ENCODE results near the gene RFXANK. TPM values are rescaled to one million over a fixed set of nuclear protein-coding genes. Genes with fewer than 3 reads are reported as not detected.

The RFXANK gene
- total RNA-seq, 4 donors from 2014 or later = 24.4 to 60.2 (median 53.8) TPM

- no peak for DNase-seq
- intact Hi-C loops (cut with DNase I; ENCODE audit: low total_unique reads) = no loop called here
Observed at GRCh38 chr19:19236173-19236572, 44.1 kb downstream of the RFXANK start.

DNA sequence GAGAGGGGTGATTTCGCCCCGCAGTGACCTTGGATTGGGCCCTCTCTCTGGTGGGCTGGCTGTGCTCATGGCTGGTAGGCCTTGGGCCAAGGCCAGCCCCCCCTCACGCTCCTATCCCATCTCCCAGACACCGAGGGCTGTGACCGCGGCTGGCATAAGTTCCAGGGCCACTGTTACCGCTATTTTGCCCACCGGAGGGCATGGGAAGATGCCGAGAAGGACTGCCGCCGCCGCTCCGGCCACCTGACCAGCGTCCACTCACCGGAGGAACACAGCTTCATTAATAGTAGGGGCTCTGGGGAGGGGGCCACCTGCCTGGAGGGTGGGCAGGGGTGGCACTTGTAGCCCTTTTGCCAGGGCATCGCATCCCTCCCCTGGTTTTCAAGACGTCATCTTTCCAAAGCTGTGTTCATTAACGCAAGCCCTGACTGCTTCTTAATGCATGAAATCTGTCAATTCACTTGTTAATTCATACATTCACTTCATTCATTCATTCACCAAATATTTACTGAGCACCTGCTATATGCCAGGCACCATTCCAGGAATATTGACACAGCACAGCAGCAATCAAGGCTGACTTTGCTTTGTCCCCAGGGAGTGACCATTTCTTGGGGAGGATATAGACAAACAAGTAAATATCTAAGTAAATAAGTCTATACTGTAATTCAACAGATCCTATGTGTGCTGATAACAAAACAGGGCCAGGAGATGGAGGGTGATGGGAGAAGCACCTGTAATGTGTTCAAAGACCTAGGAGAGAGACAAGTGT, 46.3 kb downstream of the RFXANK start:
- no peaks in the 10 kb centered on the region for H3K4me1 ChIP-seq
- no peak overlapping the region for H3K27ac ChIP-seq
- peaks cover 0 to 12% of the 10 kb centered on the region in 2 donors for H3K9me3 ChIP-seq
- H3K4me3 ChIP-seq = no peak overlapping the region
- intact Hi-C loops (cut with DNase I; ENCODE audit: low total_unique reads) = no loop called here
- H3K27me3 ChIP-seq = no peaks in the 10 kb centered on the region
- H3K36me3 ChIP-seq = no peaks in the 10 kb centered on the region
- no peak for TF ChIP-seq POLR2A (IDR thresholded peaks at IDR 0.05)
- TF ChIP-seq CTCF (IDR thresholded peaks at IDR 0.05) = no peak
- no peak for DNase-seq

More at GRCh38 chr19:19236173-19236572, 44.1 kb downstream of the RFXANK start:
- no peaks in the 10 kb centered on the region for H3K27me3 ChIP-seq
- no peak overlapping the region for H3K4me3 ChIP-seq
- no peak overlapping the region for H3K27ac ChIP-seq
- peaks cover 0 to 12% of the 10 kb centered on the region in 2 donors for H3K9me3 ChIP-seq
- no peak for TF ChIP-seq CTCF (IDR thresholded peaks at IDR 0.05)
- TF ChIP-seq POLR2A (IDR thresholded peaks at IDR 0.05) = no peak
- no peaks in the 10 kb centered on the region for H3K36me3 ChIP-seq
- H3K4me1 ChIP-seq = no peaks in the 10 kb centered on the region

GRCh38 chr19:19239675-19240074, 47.6 kb downstream of the RFXANK start:
- intact Hi-C loops (cut with DNase I; ENCODE audit: low total_unique reads) = no loop called here
- DNase-seq = no peak
- Histone ChIP-seq H3K4me1 (no peaks in the 10 kb centered on the region), H3K36me3 (no peaks in the 10 kb centered on the region), H3K27me3 (no peaks in the 10 kb centered on the region), H3K27ac (no peak overlapping the region), H3K9me3 (peaks cover 0 to 8% of the 10 kb centered on the region in 2 donors), H3K4me3 (no peak overlapping the region)
- TF ChIP-seq CTCF (IDR thresholded peaks at IDR 0.05) (no peak), POLR2A (IDR thresholded peaks at IDR 0.05) (no peak)

- Histone ChIP-seq H3K27me3 (no peaks in the 10 kb centered on the region), H3K36me3 (no peaks in the 10 kb centered on the region), H3K9me3 (no peaks in the 10 kb centered on the region), H3K27ac (no peak overlapping the region), H3K4me3 (no peak overlapping the region), H3K4me1 (no peaks in the 10 kb centered on the region)
- intact Hi-C loops (cut with DNase I; ENCODE audit: low total_unique reads) = no loop called here
- TF ChIP-seq CTCF (IDR thresholded peaks at IDR 0.05) (no peak), POLR2A (IDR thresholded peaks at IDR 0.05) (no peak)
- DNase-seq = no peak
Observed at GRCh38 chr19:19240476-19240875, 48.4 kb downstream of the RFXANK start.

DNA sequence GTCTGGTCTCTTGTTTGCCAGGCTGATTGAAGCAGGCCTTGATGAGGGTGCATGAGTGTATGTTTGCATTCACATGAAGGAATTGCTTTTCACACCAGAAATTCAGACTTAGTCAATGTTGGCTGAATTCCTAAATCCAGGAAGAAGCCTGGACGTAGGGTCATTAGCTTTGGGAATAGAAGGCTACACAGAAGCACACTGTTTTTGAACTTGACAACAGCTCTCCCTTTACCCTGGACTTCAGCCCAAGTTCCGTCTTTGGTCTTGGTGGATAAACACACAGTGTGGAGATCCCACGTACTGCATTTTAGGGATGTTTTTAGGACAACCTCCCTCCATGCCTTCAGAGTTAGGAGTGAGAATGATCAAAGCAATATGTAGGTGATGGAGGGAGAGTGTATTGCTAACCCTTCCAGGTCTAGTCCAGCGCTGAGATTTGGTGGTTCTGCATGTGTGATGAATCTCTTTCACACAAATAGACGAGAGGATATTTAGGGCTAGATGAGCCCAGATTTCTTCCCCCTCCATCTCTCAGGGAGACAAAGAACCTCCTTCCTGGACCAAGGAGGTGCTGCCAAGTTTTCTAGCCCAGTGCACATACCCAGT, 58.2 kb downstream of the RFXANK start:
- intact Hi-C loops (cut with DNase I; ENCODE audit: low total_unique reads) = no loop called here
- DNase-seq = no peak
- Histone ChIP-seq H3K4me3 (no peak overlapping the region), H3K27ac (no peak overlapping the region), H3K9me3 (no peaks in the 10 kb centered on the region), H3K36me3 (no peaks in the 10 kb centered on the region), H3K4me1 (no peaks in the 10 kb centered on the region), H3K27me3 (peaks cover 0 to 4% of the 10 kb centered on the region in 2 donors)
- TF ChIP-seq CTCF (IDR thresholded peaks at IDR 0.05) (no peak), POLR2A (IDR thresholded peaks at IDR 0.05) (no peak)
